NCI-H1436 (cell line): Measurements from ENCODE around the gene ZNF311.
"Not testable (repeated sequence)": the region's sequence is repeated elsewhere in the genome, so short reads cannot be mapped to it uniquely, and the experiment has no call there.

ENCODE experiments used
- DNase-seq: peaks from one replicate; lab custom pipeline; 2025; lab: John Stamatoyannopoulos, UW

ZNF311 gene

GRCh38 chr6:28953585-28954258, 51.4 kb downstream of the ZNF311 start:
- DNase-seq, result no peak

- DNase-seq, result peak; percentile 57
Measured at GRCh38 chr6:28953039-28953584, 52.0 kb downstream of the ZNF311 start.

- DNase-seq, result not testable (repeated sequence)
Measured at GRCh38 chr6:28949656-28950195, 55.4 kb downstream of the ZNF311 start.

- DNase-seq, result no peak
Measured at GRCh38 chr6:28948782-28949486, 56.2 kb downstream of the ZNF311 start.

DNA sequence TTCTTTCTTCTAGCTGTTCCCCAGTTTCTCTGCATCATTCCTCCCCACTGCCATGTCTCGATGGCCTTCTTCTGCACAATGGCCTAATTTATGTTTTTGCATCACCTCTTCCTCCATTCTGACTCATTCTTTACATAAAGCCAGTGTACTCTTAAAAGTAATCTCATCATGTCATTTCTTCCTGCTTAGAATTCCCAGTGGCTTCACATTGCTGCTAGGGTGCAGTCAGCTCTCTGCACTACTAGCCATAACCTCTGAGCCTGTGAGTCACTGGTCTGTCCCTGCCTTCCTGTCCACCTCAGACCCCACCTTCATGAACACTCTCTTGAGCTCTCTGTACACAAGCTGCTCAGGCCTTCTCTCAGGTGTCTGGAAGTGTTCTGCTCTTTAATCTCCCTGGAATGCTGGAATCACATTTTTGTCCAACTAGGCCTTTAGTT, 57.3 kb downstream of the ZNF311 start:
- DNase-seq, result no peak

DNA sequence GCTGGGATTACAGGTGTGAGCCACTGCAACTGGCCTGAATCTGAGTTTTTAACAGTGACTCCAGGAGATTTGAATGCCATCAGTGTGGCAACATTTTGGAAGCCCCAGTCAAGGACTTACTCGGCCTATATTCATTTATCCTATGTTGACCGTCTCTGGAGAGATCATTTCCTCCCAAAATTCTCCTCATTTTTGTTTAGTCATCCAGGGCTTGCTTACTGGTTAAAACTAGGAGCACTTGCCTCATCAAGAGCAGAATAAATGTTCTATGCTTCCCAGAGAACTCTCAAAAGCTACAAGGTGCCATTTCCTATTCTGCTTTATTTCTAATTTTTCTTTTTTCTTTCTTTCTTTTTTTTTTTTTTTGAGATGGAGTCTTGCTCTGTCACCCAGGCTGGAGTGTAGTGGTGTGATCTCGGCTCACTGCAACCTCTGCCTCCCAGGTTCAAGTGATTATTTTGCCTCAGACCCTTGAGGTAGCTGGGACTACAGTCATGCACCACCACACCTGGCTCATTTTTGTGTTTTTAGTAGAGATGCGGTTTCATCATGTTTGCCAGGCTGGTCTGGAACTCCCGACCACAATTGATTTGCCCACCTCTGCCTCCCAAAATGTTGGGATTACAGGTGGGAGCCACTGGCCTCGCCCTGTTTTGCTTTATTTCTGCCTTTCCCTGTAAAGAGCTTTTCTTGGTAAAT, 57.9 kb downstream of the ZNF311 start:
- DNase-seq, result no peak

DNA sequence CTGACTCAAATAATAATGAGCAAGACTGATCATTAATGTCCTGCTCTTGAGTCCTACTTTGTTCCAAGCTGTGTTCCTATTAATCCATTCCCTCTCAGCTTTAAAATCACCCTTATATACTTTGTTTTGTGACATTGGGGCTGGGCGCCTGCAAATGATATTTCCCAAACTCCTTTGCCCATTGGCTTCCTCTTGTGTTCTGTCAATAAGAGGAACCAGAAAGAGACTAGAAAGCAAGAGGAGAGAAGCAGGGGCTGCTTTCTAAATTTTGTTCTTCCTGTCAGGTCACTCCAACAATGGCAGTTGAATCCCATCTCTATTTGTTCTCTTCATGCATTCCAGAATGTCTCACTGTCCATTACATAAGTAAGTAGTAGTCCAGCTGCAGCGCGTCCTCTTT, 59.8 kb downstream of the ZNF311 start:
- no peak for DNase-seq
